Measurements from ENCODE around the gene APOA4.

DNA sequence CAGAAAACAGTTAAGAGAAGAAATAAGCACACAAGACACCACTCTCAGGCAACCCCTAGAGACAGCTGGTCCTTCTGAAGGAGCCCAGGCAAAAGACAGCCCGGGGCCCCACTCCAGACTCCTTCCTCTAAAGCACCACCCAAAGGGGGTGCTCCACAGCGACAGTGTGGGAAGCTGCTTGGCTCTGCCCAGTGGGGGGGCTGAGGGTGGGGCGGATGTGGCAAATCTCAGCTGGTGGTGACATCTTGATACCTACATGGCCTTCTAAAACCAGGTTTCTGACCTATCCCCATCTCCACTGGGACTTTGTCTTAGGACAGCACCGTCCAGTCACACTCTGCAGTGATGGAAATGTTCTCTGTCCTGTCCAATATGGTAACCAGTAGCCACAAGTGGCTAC, 24.5 kb upstream of the APOA4 start:
- TF ChIP-seq, protein P1, sequence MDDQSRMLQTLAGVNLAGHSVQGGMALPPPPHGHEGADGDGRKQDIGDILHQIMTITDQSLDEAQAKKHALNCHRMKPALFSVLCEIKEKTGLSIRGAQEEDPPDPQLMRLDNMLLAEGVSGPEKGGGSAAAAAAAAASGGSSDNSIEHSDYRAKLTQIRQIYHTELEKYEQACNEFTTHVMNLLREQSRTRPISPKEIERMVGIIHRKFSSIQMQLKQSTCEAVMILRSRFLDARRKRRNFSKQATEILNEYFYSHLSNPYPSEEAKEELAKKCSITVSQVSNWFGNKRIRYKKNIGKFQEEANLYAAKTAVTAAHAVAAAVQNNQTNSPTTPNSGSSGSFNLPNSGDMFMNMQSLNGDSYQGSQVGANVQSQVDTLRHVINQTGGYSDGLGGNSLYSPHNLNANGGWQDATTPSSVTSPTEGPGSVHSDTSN (IDR thresholded peaks at IDR 0.05), result no peak
- TF ChIP-seq, protein P2, sequence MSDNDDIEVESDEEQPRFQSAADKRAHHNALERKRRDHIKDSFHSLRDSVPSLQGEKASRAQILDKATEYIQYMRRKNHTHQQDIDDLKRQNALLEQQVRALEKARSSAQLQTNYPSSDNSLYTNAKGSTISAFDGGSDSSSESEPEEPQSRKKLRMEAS (IDR thresholded peaks at IDR 0.05; ENCODE audit: low read depth), result no peak
- no peak for TF ChIP-seq FOSL2 (IDR thresholded peaks at IDR 0.05; ENCODE audit: borderline replicate concordance, low read depth)
- TF ChIP-seq, protein P3, sequence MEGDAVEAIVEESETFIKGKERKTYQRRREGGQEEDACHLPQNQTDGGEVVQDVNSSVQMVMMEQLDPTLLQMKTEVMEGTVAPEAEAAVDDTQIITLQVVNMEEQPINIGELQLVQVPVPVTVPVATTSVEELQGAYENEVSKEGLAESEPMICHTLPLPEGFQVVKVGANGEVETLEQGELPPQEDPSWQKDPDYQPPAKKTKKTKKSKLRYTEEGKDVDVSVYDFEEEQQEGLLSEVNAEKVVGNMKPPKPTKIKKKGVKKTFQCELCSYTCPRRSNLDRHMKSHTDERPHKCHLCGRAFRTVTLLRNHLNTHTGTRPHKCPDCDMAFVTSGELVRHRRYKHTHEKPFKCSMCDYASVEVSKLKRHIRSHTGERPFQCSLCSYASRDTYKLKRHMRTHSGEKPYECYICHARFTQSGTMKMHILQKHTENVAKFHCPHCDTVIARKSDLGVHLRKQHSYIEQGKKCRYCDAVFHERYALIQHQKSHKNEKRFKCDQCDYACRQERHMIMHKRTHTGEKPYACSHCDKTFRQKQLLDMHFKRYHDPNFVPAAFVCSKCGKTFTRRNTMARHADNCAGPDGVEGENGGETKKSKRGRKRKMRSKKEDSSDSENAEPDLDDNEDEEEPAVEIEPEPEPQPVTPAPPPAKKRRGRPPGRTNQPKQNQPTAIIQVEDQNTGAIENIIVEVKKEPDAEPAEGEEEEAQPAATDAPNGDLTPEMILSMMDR (IDR thresholded peaks at IDR 0.05), result no peak
- no peak for TF ChIP-seq POLR2AphosphoS5 (IDR thresholded peaks at IDR 0.05; ENCODE audit: low read depth, low read length)
- TF ChIP-seq EZH2phosphoT487 (IDR thresholded peaks at IDR 0.05; ENCODE audit: borderline replicate concordance, low read depth), result no peak
- no peak for TF ChIP-seq NFIC (IDR thresholded peaks at IDR 0.05; ENCODE audit: borderline replicate concordance)
- TF ChIP-seq, protein P4, sequence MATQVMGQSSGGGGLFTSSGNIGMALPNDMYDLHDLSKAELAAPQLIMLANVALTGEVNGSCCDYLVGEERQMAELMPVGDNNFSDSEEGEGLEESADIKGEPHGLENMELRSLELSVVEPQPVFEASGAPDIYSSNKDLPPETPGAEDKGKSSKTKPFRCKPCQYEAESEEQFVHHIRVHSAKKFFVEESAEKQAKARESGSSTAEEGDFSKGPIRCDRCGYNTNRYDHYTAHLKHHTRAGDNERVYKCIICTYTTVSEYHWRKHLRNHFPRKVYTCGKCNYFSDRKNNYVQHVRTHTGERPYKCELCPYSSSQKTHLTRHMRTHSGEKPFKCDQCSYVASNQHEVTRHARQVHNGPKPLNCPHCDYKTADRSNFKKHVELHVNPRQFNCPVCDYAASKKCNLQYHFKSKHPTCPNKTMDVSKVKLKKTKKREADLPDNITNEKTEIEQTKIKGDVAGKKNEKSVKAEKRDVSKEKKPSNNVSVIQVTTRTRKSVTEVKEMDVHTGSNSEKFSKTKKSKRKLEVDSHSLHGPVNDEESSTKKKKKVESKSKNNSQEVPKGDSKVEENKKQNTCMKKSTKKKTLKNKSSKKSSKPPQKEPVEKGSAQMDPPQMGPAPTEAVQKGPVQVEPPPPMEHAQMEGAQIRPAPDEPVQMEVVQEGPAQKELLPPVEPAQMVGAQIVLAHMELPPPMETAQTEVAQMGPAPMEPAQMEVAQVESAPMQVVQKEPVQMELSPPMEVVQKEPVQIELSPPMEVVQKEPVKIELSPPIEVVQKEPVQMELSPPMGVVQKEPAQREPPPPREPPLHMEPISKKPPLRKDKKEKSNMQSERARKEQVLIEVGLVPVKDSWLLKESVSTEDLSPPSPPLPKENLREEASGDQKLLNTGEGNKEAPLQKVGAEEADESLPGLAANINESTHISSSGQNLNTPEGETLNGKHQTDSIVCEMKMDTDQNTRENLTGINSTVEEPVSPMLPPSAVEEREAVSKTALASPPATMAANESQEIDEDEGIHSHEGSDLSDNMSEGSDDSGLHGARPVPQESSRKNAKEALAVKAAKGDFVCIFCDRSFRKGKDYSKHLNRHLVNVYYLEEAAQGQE (IDR thresholded peaks at IDR 0.05; ENCODE audit: low read depth, low read length), result no peak

All from SK-N-SH (cell line).